ENCODE measurements around the gene PPM1L.

PPM1L gene

DNA sequence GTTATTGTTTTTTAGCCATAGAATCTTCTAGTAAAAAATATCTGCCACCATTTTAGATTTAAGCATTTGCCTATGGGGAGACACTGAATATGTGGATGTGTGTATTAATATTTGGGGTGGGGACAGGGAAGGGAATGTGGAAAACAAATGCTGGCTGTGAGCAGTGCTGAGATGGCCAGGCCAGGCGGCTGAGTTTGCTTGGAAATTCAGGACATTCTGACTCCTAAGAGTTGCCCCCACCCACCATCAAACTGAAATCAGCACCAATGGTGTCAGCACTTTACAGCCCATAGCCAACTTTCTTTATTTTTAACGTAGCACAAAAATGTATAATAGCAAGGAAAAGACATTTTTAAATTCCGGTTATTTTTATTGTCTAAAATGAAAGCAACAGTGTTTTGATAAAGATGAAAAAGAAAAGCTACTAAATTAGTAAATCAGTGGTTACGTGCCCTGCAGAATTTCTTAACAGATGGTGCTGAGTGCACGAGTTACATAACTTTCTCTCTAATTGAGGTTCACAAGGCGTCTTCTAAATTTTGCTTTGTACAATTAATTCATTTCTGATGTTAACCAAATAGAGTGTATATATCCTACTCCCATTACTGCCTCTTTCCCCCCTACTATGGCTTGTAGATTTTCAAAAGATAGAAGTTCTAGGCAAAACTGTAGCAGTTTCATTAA is 315.1 kb downstream of the PPM1L start:
- in situ Hi-C loops (cut with MboI; ENCODE audit: low sequenced_read_pairs): no loop called here

DNA sequence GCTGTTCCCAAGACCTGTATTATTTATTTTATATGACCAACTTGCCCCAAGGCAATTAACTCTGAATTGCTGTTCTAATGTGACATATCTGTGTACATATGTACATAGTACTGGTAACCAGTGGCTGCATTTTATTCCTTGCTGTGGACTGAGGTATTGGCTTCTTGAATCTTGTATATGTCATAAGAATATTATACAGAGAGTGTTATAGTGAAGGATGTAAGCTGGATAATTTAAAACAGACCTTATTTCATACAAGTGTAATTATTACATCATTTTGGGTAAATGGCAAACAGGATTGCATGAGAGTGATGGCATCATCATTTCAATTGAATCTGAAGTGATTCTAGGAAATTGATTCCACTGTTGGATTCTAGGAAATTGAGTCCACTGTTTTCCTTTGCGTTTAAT is 316.2 kb downstream of the PPM1L start:
- in situ Hi-C loops (cut with MboI; ENCODE audit: low sequenced_read_pairs): no loop called here

DNA sequence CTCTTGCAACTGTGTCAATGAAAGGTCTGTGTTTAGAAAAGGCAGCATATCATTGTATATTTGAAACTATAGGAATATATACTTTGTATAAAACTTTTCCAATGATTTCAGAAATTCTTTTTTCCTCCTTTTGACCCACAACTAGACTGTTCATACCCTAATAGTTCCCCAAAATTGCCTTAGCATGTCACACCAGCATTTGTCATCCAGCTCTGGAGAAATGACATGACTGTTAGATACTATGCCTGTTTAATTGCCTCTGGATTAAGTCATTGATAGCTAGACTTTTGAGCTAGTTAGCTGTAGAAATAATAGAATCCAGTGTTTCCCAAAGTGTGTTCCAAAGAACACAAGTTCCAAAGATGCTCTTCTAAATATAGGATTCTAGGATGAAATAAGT is 316.7 kb downstream of the PPM1L start:
- in situ Hi-C loops (cut with MboI; ENCODE audit: low sequenced_read_pairs): no loop called here

DNA sequence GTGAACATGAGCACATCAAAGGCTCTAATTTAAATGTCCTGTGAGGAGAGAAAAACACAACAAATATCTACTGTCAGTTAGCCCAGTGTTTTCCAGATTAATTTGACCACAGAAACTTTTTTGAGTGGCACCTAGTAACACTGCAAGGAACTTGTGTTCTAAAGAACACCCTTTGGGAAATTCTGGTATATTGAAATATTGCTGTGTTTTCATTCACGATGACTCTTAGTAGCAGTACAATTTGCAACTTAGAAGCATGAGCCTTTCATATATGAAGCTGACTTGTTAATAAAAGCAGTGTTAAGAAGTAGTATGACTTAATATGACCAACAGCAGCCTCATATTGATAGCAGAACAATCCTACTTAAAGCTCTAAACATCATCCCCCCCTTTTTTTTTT is 317.1 kb downstream of the PPM1L start:
- in situ Hi-C loops (cut with MboI; ENCODE audit: low sequenced_read_pairs): no loop called here

DNA sequence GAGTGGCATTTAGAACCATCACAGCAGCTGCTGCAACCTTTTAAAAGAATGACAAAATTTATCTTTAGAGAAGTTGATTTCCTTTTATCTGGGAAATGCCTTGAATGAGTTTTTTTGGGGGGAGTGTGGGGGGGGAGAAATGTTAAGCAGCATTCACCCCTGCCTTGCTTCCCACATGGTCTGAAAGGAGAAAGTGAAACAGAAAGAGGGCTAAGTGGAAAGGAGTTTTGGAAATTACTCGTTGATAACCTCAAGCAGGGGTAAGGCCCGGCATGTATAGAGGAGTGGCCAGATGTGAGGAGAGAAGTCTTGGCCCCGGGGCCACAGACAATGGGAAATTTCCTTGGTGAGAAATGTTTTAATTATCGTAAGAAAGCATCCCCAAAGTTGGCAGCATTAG is 325.6 kb downstream of the PPM1L start:
- in situ Hi-C loops (cut with MboI; ENCODE audit: low sequenced_read_pairs): no loop called here

DNA sequence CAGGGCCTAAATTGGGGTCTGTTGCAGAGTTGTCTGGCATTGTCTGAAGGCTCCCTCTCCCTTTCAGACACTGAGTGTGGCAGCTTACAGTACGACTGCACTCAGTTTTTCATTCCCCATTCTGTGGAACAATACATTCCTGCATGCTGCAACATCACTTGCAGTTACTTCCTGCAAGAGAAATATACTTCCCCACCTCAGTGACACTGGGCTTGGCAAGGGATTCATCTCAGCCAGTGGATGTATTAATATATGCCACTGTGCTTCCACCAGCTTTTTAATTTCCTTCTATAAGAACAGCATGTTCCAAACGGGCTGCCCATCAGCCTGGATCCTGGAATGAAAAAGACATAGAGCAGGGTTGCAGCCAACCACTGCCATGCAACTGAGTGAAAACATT is 326.0 kb downstream of the PPM1L start:
- in situ Hi-C loops (cut with MboI; ENCODE audit: low sequenced_read_pairs): no loop called here

DNA sequence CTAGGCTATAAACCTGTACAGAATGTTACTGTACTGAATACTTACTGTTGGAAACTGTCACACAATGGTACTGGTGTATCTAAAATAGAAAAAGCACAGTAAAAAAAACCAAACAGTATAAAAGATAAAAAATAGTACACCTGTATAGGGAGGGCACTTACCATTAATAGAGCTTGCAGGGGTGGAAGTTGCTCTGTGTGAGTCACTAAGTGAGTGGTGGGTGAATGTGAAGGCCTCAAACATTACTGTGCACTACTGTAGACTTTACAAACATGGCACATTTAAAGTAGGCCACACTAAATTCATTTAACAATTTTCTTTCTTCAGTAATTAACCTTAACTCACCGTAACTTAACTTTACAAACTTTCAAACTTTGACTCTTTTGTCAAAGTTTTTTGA is 327.1 kb downstream of the PPM1L start:
- in situ Hi-C loops (cut with MboI; ENCODE audit: low sequenced_read_pairs): no loop called here

DNA sequence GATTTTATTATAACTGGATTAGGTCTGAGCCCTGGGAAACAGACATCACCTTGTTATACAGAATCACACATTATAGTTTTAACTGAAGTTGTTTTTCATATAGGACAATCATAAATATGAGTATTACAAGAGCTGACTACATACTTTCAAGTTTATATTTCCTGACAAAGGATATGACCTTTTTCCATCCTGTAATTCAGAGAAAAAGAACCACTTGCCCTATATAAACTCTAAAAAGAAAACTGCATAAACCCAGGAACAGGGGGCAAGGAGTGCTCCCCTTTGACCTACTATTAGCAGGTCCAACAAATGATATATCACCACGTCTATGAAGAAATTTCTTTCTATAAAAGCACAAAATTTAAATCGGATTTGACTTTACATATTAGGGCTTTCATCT is 328.2 kb downstream of the PPM1L start:
- in situ Hi-C loops (cut with MboI; ENCODE audit: low sequenced_read_pairs): no loop called here

DNA sequence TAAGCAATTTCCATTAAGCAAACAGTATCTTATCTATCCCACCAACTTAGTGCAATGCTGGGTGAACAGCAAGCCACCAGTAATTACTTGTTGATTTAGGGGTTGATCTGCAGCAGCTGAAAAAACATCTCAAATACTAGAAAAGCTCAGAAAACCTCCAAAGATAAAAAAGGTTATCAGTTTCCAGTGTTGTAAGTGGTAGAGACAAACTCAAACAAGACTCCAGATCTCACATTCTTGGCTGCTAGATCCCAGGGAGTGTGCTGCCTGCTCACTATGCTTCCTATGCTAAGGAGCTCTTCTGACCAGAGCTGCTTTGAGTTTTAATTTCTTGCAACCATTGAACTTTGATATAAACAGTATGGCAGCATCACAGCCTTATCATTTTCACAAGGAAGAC is 337.9 kb downstream of the PPM1L start:
- in situ Hi-C loops (cut with MboI; ENCODE audit: low sequenced_read_pairs): no loop called here

DNA sequence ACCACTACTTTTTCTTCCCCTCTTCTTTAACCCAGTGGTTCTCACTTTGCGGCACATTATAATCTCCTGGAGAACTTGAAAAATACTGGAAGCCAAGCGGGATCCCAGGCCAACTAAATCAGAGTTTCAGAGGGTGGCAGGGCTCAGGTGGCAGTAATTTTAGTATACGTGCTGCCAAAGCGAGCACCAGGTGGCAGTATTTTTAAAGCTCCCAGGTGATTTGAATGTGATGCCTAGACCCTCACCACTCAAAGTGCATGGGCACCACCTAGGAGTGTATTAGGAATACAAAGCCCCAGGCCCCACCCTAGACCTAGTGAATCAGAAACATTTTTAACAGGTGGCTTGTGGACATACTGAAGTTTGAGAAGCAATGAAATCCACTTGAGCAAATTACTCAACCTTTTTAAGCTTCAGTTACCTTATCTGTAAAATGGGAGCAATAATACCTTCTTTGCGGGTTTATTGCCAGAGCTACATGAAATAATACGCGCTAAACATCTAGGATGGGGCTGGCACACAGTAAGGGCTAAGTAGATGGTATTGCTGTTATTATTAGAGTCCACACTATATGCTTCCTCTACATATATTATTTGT is 340.8 kb downstream of the PPM1L start:
- in situ Hi-C loops (cut with MboI; ENCODE audit: low sequenced_read_pairs): no loop called here

DNA sequence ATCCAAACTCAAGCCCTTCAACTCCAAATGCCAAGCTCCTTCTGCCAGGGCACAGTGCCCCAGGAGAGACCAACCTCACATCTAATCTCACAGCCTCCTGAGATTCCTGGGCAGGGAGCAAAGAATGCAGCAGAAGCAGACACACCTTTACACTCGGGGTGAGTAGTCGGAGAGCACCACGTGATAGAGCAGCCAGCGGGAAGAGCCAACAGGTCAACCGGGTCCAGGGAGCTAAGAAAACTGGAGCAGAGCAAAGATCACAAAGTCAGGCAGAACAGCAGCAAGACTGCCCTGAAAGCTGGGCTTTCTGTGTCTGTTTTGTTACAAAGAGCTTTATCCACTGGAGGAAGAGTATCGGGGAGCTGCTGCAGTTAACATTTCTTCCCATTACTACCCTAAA is 345.0 kb downstream of the PPM1L start:
- in situ Hi-C loops (cut with MboI; ENCODE audit: low sequenced_read_pairs): no loop called here

DNA sequence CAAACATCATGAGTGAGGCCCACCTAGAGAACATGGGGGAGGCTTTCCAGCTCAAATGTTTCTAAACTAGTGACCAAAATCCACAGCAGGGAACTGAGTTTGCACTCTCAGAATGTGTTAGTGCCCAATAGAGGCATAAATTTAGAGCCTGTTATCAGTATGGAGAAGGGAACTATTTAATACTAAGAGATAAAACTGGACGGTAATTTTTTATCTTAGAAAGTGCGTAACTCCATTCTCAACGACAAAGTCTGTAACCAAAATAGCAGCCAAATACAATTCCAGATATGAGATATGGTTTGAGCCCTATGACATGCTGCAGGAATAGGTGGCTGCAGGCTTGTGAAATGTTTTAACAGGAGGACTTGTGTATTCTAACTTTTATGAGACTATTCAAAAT is 345.6 kb downstream of the PPM1L start:
- in situ Hi-C loops (cut with MboI; ENCODE audit: low sequenced_read_pairs): no loop called here

DNA sequence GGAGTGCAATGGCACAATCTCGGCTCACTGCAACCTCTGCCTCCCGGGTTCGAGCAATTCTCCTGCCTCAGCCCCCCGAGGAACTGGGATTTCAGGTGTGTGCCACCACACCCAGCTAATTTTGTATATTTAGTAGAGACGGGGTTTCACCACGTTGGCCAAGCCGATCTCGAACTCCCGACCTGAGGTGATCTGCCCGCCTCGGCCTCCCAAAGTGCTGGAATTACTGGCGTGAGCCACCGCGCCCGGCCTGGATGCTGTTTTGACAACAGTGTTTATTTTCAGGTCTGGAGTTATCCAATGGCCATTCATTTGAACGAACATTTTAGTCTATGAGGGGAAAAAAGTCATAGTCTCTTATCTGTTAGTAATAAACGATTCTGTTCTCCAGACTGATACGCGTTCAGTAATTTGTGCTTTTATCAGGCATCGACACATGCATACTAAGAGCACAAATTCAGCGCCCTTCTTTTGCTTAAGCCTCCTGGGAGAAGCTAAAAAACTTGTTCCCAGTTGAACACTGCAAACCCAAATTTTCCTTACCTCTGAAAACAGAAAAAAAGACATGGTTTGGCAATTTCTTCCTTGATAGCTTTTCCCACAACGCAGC is 347.9 kb downstream of the PPM1L start:
- in situ Hi-C loops (cut with MboI; ENCODE audit: low sequenced_read_pairs): no loop called here

DNA sequence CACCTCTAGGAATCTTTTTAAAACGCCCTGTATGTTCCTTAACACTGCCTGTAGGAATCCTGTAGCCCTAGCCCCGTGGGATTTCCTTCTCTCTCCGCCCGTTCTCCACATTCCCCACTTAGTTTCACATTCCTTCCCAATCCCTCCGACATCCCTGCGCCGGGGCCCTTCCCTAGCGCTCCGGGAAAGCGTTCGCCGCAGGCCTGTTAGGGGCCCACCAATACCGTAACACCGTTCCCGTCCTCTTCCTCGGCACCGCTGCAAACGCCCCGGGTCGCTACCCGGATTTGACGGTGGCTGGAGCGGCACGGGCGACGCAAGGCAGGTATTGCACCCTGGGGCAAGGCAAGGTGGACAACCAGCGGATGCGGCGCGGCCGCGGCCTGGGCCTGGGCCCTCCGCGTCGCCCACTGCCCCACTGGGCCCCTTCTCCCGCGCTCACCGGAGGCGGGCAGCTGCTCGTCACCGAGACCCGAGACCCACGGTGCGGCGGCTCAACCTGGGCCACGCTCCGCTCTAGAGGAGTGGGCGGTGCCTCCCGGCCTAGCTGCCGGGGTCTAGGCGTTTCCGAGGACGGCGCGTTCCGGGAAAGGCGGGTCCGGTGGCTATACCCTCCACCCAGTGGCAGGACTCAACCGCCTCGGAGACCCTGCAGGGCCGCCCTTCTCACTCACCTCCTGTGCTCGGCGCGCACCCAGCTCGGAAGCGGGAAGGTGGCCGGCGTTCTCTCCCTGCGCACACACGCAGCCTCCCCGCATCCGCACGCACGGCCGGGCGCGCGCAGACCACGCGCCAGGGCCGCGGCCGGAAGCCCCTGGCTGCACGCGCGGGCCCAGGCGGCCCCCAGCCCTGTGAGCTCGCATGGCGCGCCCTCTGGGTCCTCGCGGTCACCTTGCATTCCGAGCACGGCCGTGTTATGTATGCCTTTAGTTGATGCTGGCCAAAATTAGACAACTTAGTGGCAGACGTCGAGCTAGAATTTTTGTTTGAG is 348.8 kb downstream of the PPM1L start, which contains the start of gene B3GALNT1:
B3GALNT1 (minus strand) TSS at position 789 of the 991 bp plus-strand sequence. CDS start 18,595 bp downstream, outside the sequence.
- in situ Hi-C loops (cut with MboI; ENCODE audit: low sequenced_read_pairs): no loop called here

DNA sequence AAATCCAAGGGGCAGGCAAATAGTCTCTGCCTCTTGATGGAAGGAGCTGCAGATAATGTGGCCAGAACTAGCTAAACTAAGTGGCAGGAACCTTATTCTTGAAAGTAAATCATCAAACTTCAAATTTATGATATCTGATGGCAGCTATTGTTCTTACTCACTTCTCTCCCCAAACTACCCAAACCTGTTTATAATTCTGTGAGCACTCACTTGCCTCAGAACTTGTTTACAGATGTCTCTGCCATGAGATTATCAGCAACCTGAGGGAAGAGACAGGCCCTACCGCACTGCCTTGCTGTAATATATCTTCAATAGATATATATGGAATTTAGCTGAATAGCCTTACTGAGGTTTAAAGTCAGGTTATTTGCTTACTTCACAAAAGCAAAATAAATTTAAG is 351.3 kb downstream of the PPM1L start:
- in situ Hi-C loops (cut with MboI; ENCODE audit: low sequenced_read_pairs): no loop called here

DNA sequence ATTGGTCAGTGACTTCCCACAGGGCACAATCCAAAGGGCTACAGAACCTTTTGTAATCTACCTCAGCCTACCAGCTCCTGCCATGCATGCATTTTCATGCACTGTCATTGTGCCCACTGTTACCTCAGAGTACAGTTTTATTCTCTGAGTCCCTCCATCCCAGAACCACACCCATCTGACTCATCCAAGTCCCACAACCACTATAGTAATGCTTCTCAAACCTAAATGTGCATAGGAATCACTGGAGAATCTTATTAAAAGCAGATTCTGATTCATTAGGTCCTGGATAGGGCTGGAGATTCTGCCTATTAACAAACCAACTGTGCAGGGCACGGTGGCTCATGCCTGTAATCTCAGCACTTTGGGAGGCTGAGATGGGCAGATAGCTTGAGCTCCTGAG is 352.8 kb downstream of the PPM1L start:
- in situ Hi-C loops (cut with MboI; ENCODE audit: low sequenced_read_pairs): no loop called here

DNA sequence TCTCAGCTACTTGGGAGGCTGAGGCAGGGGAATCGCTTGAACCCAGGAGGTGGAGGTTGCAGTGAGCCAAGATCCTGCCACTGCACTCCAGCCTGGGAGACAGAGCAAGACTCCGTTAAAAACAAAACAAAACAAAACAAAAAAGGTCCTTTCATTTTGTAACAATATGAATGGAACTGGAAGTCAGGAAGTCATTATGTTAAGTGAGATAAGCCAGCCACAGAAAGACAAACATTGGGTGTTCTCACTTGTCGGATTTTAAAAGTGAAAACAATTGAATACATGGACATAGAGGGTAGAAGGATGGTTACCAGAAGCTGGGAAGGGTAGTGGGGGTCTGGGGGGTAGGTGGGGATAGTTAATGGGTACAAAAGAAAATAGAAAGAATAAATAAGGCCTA is 361.6 kb downstream of the PPM1L start:
- in situ Hi-C loops (cut with MboI; ENCODE audit: low sequenced_read_pairs): no loop called here

DNA sequence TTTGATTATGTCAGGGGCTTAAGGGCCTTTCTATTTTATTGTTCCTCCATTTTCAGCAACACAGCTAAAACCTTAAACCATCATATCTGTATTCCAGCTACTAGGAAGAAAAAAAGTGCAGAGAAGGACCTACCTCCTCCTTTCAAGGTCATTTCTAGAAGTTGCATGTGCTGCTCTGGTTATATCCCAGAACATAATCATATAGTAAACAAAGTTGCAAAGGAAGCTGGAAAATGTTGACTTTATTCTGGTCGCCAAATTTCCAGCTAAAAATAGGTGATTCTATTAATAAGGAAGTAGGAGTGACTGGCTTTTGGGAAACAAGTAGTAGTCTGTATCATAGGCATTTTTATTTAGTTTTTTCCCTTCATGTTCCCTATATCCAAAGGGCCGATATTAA is 370.5 kb downstream of the PPM1L start:
- in situ Hi-C loops (cut with MboI; ENCODE audit: low sequenced_read_pairs): no loop called here
